HG02798 (cell line): Measurements from ENCODE around the gene PLPPR4.

Source experiments
- ATAC-seq: cut with Tn5 transposase; IDR thresholded peaks from one replicate; pipeline ENCODE4 v1.9.1; 2021; ENCODE audit warnings: mild to moderate bottlenecking; ENCODE audit not compliant: unreplicated experiment, poor library complexity

PLPPR4 gene

DNA sequence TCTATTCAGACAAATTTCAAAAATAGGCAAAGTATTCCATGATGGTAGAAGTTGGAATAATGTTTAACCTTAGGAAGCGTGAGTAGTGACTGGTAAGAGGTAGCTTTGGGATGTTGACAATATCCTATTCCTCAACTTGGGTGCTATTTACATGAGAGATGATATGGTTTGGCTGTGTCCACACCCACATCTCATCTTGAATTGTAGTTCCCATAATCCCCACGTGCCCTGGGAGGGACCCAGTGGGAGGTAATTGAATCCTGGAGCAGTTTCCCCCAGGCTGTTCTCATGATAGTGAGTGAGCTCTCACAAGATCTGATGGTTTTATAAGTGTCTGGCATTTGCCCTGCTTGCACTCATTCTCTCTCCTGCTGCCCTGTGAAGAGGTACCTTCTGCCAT, 67.3 kb downstream of the PLPPR4 start:
- ATAC-seq: no peak

DNA sequence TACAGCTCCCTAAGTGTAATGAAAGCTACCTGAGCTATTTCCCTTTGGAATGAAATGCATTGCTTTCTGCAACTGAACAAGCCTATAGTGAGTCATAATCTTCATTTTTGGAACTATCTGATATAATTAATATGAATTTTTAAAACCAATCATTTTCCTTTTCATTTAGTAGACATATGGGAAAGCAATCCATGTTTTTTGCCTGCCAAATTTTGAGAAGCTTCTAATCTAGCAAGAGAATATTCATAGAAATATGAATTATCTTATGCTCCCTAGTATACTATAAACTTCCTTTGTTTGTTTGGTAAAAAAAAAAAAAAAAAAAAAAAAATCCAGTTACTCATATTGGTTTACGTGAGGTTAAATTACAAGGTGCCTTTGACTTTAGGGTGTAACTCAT, 68.3 kb downstream of the PLPPR4 start:
- no peak for ATAC-seq

DNA sequence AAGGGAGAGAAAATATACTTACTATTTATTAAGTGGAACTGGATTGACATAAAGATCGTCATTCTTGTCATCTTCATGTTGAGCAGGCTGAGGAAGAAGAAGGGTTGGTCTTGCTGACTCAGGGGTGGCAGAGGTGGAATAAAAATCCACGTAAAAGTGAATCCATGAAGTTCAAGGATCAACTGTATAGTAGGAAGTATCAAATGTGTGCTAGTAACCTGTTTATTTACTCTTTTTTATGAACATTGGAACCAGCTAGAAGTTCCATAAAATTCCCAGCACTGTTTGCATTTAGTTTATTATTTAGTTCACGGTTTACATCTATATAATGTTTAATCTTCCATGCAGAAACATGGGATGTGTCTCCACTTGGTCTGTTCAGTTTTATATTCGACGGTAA, 70.7 kb downstream of the PLPPR4 start:
- ATAC-seq: no peak

DNA sequence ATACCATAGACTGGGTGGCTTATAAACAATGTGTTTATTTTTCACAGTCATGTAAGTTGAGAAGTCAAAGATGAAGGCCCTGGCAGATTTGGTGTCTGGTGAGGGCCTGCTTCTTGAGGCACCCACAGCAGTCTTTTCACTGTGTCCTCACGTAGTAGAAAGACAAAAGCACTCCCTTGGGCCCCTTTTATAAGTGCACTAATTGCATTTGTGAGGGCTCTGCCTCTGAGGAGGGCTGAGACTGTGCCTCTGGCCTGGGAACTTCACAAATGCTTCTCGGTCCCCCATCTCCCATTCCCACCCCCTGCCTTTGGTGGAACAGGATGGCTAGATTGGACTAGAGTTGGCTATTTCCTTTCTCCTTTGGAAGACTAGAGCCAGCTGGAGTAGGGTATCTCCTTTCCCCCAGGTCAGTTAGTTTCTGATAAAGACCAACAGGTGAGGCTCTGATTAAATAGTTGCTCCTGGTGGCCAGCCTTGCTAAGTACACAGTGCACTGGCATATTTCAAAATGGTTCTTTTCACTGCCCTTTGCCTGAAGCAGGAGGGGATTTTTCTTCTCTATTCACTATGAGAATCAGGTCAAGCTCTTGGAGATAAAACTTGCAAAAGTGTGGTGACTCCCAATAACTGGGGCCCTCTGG, 82.9 kb downstream of the PLPPR4 start:
- ATAC-seq: no peak

DNA sequence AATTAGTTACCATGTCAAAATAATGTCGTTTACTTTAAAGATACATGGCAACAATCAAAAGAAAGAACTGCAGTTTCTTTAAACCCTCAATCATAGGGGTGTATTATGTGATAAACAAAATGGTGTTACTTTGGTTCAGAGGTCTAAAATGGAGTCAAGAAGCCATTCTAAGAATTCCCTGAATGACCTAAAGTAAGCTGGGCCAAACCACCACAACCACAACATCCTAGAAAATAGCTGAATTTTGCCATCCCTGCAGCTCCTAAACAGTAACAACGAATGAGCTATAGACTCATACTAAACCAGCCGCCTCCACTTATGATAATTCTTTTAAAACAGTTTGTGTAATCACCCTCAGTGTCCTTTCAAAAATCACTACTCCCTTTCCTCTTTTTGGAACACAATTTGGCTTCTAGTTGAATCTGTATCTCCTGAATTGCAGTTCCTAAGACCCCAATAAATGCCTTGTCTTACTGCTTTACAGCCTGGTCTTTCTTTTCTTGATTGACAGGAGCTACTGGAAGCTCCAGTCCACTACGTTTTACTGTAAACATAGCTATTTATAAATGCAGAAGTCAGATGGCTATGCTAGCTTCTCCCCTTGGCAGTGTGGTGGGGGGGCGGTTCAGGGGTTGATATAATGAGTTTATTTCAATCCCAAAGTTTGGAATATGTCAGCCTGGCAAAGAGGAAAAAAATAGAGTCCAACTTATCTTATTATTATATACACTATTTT, 84.3 kb downstream of the PLPPR4 start:
- ATAC-seq: no peak

DNA sequence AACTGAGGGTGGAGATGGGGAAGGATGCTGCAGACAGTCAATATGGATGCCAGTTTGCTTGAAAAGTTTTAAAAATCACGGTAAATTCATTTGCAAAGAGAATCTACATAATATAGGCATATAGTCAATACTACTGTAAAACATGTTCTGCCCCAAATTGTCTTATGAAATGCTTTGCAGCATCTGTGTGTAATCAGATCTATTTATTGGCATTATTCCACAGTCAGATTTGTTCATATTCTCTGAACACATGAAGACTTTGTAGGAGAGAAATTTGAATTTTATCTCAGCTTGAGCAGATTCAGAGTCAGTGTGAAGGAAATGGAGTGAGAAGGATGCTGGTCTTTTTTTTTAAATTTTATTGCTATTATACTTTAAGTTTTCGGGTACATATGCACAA, 88.5 kb downstream of the PLPPR4 start:
- no peak for ATAC-seq

DNA sequence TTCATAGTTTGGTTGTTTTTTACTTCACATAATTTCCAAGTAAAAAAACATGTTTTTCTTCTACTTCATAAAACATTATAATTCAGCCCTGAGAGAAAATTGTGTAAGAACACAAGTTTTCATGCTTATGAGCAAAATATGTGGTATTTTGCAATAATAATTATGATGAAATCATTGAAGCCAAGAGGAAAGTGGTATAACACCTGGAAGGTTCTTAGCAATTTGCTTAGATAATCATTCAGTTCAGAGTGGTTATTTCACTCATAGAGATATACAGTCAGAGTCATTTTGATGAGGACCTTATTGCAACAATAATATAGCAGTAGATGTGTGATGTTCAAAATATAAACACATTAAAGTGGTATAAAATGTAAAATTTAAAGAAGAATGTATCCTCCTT, 94.5 kb downstream of the PLPPR4 start:
- no peak for ATAC-seq
